Activated CD4-positive, alpha-beta T cell treated with anti-CD3 and anti-CD28 coated beads, Interleukin-2, amount 10 ng/mL, durations not matched to agents 24 days and 14 days (primary cell): ENCODE measurements around the gene N4BP2. TPM values are rescaled to one million over a fixed set of nuclear protein-coding genes. Genes with fewer than 3 reads are reported as not detected.
"Not testable (repeated sequence)": the region's sequence is repeated elsewhere in the genome, so short reads cannot be mapped to it uniquely, and the experiment has no call there.

ENCODE experiments used
- DNase-seq: peaks from one replicate; pipeline ENCODE4 v3.0.0; 2022
- H3K27ac Mint-ChIP-seq: one replicate; pipeline ENCODE4 v1.8.0; 2022; ENCODE audit warnings: mild to moderate bottlenecking, mixed read lengths
- H3K27me3 Mint-ChIP-seq: one replicate; pipeline ENCODE4 v1.8.0; 2022; ENCODE audit warnings: mixed read lengths
- H3K36me3 Mint-ChIP-seq: one replicate; pipeline ENCODE4 v1.8.0; 2022; ENCODE audit warnings: low read depth, mild to moderate bottlenecking, mixed read lengths
- H3K4me1 Mint-ChIP-seq: one replicate; pipeline ENCODE4 v1.8.0; 2021; ENCODE audit warnings: mixed read lengths
- H3K4me3 Mint-ChIP-seq: one replicate; pipeline ENCODE4 v1.8.0; 2022; ENCODE audit warnings: mild to moderate bottlenecking, moderate library complexity, mixed read lengths
- H3K9me3 Mint-ChIP-seq: one replicate; pipeline ENCODE4 v1.8.0; 2021; ENCODE audit warnings: mixed read lengths
- intact Hi-C: fragments of 100-400 bp; cut with micrococcal nuclease; formaldehyde crosslinking; loops from one replicate; pipeline ENCODE4 v1.15.1; 2023
- total RNA-seq: library from RNA; stranded (reverse); gene quantifications from 2 replicates; pipeline ENCODE4 v1.2.3, GENCODE V29; 2022

Gene N4BP2
- total RNA-seq, 1 donor from 2014 or later, result 24.7 TPM

DNA sequence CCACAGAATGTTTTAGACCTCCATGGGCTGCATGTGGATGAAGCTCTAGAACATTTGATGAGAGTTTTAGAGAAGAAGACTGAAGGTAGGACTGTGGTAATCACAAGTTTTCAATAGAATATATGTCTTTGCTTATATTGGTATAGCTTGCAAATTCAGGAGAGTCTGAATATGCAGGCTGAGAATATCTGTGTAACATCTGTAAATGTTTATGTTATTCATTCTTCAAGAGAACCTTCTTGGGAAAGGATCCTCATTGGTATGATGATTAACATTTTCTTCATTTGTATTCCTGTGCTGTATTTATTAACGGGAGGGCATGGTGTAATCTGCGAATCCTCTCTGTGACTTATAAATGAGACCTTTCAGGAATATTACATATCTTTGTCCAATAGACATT is 88.1 kb downstream of the N4BP2 start:
- H3K36me3 Mint-ChIP-seq, result peaks cover 47% of the 10 kb centered on the region
- intact Hi-C loops, result no loop called here
- H3K4me1 Mint-ChIP-seq, result peaks cover 2% of the 10 kb centered on the region

DNA sequence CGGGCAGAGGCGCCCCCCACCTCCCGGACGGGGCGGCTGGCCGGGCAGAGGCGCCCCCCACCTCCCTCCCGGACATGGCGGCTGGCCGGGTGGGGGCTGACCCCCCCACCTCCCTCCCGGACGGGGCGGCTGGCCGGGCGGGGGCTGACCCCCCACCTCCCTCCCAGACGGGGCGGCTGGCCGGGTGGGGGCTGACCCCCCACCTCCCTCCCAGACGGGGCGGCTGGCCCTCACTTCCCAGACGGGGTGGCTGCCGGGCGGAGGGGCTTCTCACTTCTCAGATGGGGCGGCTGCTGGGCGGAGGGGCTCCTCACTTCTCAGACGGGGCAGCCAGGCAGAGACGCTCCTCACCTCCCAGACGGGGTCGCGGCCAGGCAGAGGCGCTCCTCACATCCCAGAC is 90.8 kb downstream of the N4BP2 start:
- H3K4me1 Mint-ChIP-seq, H3K9me3 Mint-ChIP-seq, H3K27ac Mint-ChIP-seq, H3K27me3 Mint-ChIP-seq, DNase-seq, H3K4me3 Mint-ChIP-seq, intact Hi-C loops: not testable (repeated sequence)
- H3K36me3 Mint-ChIP-seq, result peaks cover 54% of the 10 kb centered on the region

More for the DNA sequence above, 88.1 kb downstream of the N4BP2 start:
- no peak overlapping the region for H3K27ac Mint-ChIP-seq
- H3K27me3 Mint-ChIP-seq, result no peaks in the 10 kb centered on the region
- no peaks in the 10 kb centered on the region for H3K9me3 Mint-ChIP-seq
- no peak for DNase-seq
- H3K4me3 Mint-ChIP-seq, result no peak overlapping the region

GRCh38 chr4:40149960-40150385 is 93.3 kb downstream of the N4BP2 start:
- Mint-ChIP-seq H3K4me3 (no peak overlapping the region), H3K9me3 (peaks cover 7% of the 10 kb centered on the region), H3K36me3 (peaks cover 52% of the 10 kb centered on the region), H3K27me3 (no peaks in the 10 kb centered on the region), H3K4me1 (peaks cover 6% of the 10 kb centered on the region), H3K27ac (peak overlapping the region; percentile 22)
- DNase-seq, result peak; percentile 92
- intact Hi-C loops, result loop anchor here (1.0 to 2.0 kb wide), 6 partner anchors 46 to 175 kb away; no protein-coding TSS in a partner anchor

DNA sequence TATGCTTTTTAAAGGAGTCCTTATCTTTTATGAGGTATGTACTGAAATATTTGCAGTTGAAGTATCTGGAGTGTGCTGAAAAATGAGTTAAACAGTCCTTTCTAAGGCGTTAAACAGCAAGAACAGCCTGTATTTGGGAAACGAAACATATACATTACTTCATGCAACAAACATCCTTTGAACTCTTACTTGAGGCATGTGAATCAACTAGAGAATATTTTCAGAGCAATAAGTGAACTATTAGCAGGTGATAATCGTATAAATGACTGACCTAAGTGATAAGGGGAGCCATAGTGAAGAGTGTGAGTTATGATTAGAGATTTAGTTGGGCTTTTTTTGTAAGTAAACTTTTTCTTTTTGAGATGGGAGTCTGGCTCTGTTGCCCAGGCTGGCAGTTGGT is 94.3 kb downstream of the N4BP2 start:
- peaks cover 6% of the 10 kb centered on the region for H3K4me1 Mint-ChIP-seq
- H3K36me3 Mint-ChIP-seq, result peaks cover 50% of the 10 kb centered on the region
- no peaks in the 10 kb centered on the region for H3K27me3 Mint-ChIP-seq
- DNase-seq, result no peak
- intact Hi-C loops, result loop anchor here (1.0 to 2.0 kb wide), 6 partner anchors 45 to 174 kb away; no protein-coding TSS in a partner anchor
- peaks cover 7% of the 10 kb centered on the region for H3K9me3 Mint-ChIP-seq
- no peak overlapping the region for H3K4me3 Mint-ChIP-seq
- no peak overlapping the region for H3K27ac Mint-ChIP-seq

- Mint-ChIP-seq H3K27me3 (no peaks in the 10 kb centered on the region), H3K4me3 (no peak overlapping the region), H3K9me3 (peaks cover 7% of the 10 kb centered on the region), H3K27ac (no peak overlapping the region), H3K4me1 (peaks cover 6% of the 10 kb centered on the region), H3K36me3 (peaks cover 44% of the 10 kb centered on the region)
- intact Hi-C loops, result no loop called here
- no peak for DNase-seq
Measured at GRCh38 chr4:40152637-40153036, 96.0 kb downstream of the N4BP2 start.

DNA sequence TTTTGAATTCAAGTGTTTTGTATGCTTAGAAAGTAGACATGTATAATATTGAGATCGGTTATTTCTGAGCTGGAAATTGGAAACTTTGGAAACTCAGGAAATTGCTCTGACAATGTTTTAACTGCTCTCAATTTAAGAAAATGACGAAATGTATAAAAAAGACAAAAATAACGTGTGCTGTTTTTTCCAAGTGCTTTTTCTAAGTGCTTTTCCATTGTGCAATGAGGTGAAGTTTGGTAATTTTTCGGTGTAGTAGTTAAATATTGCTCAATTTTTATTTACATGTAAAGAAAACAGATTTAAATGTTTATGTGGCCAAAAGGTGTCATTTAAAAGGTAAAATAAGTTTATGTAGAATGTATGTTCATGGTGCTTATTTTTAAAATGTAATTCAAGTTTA is 100.8 kb downstream of the N4BP2 start:
- Mint-ChIP-seq H3K36me3 (peaks cover 33% of the 10 kb centered on the region), H3K9me3 (no peaks in the 10 kb centered on the region), H3K27ac (no peak overlapping the region), H3K4me1 (peaks cover 5% of the 10 kb centered on the region), H3K27me3 (no peaks in the 10 kb centered on the region), H3K4me3 (no peak overlapping the region)
- intact Hi-C loops, result no loop called here
- DNase-seq, result no peak

GRCh38 chr4:40160258-40160657 is 103.6 kb downstream of the N4BP2 start:
- Mint-ChIP-seq H3K9me3 (no peaks in the 10 kb centered on the region), H3K27ac (no peak overlapping the region), H3K36me3 (peaks cover 33% of the 10 kb centered on the region), H3K27me3 (no peaks in the 10 kb centered on the region), H3K4me1 (no peaks in the 10 kb centered on the region), H3K4me3 (no peak overlapping the region)
- intact Hi-C loops, result no loop called here
- DNase-seq, result no peak

GRCh38 chr4:40164459-40164858 is 107.8 kb downstream of the N4BP2 start:
- Mint-ChIP-seq H3K9me3 (peaks cover 5% of the 10 kb centered on the region), H3K27me3 (no peaks in the 10 kb centered on the region), H3K4me3 (no peak overlapping the region), H3K4me1 (no peaks in the 10 kb centered on the region), H3K36me3 (peaks cover 46% of the 10 kb centered on the region), H3K27ac (no peak overlapping the region)
- intact Hi-C loops, result no loop called here
- peak; percentile 25 for DNase-seq

DNA sequence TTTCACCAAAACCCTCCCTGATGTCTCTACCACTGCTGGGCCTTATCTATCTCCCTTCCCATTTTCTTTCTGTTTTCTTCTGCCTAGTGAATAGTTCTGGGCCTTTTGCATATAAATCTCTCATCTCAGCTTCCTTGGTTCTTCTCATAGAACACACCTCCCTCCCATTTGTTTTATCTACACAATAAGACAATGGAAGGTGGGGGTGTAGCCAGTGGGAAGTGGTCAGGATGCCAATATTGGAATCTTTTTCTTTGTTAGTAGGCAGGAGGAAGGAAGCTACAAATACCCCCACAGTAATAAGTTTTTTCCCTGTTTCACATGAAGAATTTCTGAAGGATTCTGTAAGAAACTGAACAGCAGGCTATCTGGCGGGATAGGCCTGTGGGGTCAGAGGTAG is 109.3 kb downstream of the N4BP2 start:
- intact Hi-C loops, result no loop called here
- Mint-ChIP-seq H3K36me3 (peaks cover 43% of the 10 kb centered on the region), H3K27ac (no peak overlapping the region), H3K9me3 (peaks cover 5% of the 10 kb centered on the region), H3K4me1 (peaks cover 1% of the 10 kb centered on the region), H3K27me3 (no peaks in the 10 kb centered on the region), H3K4me3 (no peak overlapping the region)
- DNase-seq, result no peak

DNA sequence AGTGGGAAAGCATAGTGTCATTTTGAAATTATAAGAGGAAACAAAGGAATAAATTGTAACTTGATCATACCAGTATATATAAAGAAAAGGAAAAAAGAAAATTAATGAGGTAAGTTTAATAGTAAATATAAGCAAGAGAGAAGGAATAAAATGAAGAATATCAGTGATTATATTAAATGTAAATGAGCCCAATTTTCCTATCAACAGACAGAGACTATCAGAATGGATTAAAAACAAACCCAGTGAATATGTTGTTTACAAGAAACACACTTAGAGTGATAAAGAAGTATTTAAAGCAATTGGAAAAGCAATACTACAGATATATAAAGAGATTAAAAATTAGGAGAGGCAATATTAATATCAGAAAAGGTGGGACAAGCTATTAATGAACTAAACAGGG is 111.4 kb downstream of the N4BP2 start:
- intact Hi-C loops, result no loop called here

DNA sequence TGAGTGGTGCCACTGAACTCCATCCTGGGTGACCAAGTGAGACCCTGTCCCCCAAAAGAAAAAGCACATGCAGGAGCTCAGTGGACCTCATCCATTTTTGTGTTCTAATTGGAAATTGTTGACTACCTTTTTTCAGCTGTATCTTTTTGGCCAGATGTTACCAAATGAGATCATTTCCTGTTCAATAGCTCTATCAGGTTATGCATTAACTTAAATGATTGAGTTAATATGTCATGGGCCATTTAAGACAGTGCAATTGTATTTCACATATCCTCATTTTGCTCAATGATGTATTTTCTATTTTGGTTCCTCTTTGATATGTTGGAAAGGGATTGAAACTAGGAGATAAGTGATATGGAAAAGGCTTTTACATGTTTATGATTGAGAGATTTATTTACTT is 113.9 kb downstream of the N4BP2 start:
- H3K27ac Mint-ChIP-seq, result no peak overlapping the region

More for the DNA sequence above, 111.4 kb downstream of the N4BP2 start:
- Mint-ChIP-seq H3K36me3 (peaks cover 29% of the 10 kb centered on the region), H3K27ac (no peak overlapping the region), H3K27me3 (no peaks in the 10 kb centered on the region), H3K4me1 (peaks cover 8% of the 10 kb centered on the region), H3K9me3 (peaks cover 5% of the 10 kb centered on the region), H3K4me3 (no peak overlapping the region)
- no peak for DNase-seq

DNA sequence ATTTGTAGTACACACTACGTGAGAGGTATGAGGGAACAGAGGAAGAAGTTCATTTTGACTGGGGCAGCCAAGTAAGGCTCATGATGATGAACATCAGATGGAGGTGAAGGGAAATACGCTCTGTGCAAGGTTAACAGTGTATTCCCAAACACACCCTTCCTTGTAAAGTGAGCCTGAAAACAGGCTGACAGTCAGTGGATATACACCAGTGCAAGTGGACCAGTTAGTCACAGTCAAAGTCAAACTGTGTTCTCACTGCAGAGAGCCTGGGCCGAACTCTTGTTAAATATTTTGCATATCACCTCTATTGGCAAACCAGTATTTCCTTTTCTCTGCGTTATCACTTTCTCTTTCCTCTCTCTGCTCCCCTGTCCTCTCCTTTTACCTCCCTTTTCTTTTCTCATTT is 116.8 kb downstream of the N4BP2 start:
- Mint-ChIP-seq H3K4me3 (peak overlapping the region; percentile 46), H3K36me3 (peaks cover 5% of the 10 kb centered on the region), H3K27me3 (no peaks in the 10 kb centered on the region), H3K27ac (peak overlapping the region; percentile 64), H3K9me3 (no peaks in the 10 kb centered on the region), H3K4me1 (peaks cover 16% of the 10 kb centered on the region)
- DNase-seq, result peak; percentile 69
- intact Hi-C loops, result no loop called here

More for the DNA sequence above, 113.9 kb downstream of the N4BP2 start:
- Mint-ChIP-seq H3K4me3 (no peak overlapping the region), H3K4me1 (peaks cover 16% of the 10 kb centered on the region), H3K36me3 (peaks cover 19% of the 10 kb centered on the region), H3K9me3 (peaks cover 5% of the 10 kb centered on the region), H3K27me3 (no peaks in the 10 kb centered on the region)
- intact Hi-C loops, result no loop called here
- no peak for DNase-seq

DNA sequence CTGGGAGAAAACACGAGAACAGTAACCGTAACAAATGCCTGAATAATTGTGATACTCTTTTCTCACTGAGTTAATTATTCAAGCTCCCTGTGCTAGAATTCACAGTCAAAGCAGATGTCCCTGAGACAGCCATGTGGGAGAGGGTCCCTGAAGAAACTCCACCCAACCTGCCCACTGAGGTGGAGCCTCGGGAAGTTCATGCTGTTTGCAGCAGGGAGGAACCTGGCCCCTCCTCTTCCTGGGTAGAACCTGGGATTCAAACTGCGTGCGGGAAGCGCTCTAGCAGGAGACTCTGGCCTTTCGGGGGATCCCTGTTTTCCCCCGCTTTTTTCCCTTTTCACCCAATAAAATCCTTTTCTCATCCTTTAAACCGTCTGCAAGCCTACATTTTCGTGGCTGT is 120.0 kb downstream of the N4BP2 start:
- no peak overlapping the region for H3K27ac Mint-ChIP-seq
- intact Hi-C loops, result no loop called here
- H3K4me1 Mint-ChIP-seq, result peaks cover 20% of the 10 kb centered on the region
- H3K27me3 Mint-ChIP-seq, result no peaks in the 10 kb centered on the region
- no peaks in the 10 kb centered on the region for H3K36me3 Mint-ChIP-seq
- peak; percentile 28 for DNase-seq
- H3K9me3 Mint-ChIP-seq, result no peaks in the 10 kb centered on the region
- H3K4me3 Mint-ChIP-seq, result no peak overlapping the region

DNA sequence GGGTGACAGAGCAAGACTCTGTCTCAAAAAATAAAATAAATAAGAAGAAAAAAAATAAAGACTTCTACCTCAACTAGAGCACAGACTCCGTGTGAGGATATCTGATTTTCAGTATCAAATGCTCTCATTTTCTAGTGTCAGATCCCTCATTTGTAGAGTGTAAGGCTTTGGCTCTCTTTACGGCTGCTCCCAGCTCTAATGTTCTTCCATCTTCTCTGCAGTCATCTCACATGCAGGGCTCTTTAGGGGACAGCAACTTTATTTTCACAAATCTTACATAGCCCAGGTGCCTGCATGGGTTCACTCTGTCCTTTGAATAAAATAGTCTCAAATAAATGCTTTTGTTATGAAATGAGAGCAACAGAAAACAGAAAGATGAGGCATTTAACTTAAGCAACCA is 120.9 kb downstream of the N4BP2 start:
- intact Hi-C loops, result no loop called here
- DNase-seq, result peak; percentile 51
- H3K27me3 Mint-ChIP-seq, result no peaks in the 10 kb centered on the region
- H3K27ac Mint-ChIP-seq, result no peak overlapping the region
- no peaks in the 10 kb centered on the region for H3K36me3 Mint-ChIP-seq
- no peak overlapping the region for H3K4me3 Mint-ChIP-seq
- no peaks in the 10 kb centered on the region for H3K9me3 Mint-ChIP-seq
- peaks cover 20% of the 10 kb centered on the region for H3K4me1 Mint-ChIP-seq

DNA sequence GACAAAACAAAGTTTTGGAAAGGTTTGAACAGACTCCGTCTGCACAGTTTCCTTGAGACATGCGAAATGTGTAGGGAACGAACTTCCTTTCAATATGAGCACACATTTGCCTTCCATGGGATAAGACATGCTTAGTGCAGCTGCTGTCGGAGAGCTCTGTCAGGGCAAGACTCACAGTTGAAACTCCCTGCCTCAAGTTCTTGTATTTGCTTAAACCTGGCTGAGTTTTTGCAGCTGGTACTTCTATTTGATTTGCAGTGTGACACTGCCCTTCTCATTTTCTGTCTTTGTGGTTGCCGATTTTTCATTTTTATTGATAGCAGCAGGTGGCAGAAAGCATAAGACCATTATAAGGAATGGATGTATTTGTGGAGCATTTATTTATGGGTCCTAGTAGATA is 122.0 kb downstream of the N4BP2 start:
- intact Hi-C loops, result no loop called here
- H3K27me3 Mint-ChIP-seq, result no peaks in the 10 kb centered on the region
- H3K36me3 Mint-ChIP-seq, result no peaks in the 10 kb centered on the region
- H3K4me3 Mint-ChIP-seq, result no peak overlapping the region
- peak; percentile 50 for DNase-seq
- H3K27ac Mint-ChIP-seq, result no peak overlapping the region
- no peaks in the 10 kb centered on the region for H3K9me3 Mint-ChIP-seq
- H3K4me1 Mint-ChIP-seq, result peaks cover 11% of the 10 kb centered on the region
